NOMO-1 treated with DMSO at 0.1 percent for 48 hours (cell line): ENCODE measurements around the gene CAMK1G.

ENCODE experiments used
- DNase-seq: peaks from one replicate; lab custom pipeline; 2025; ENCODE audit not compliant: unreplicated experiment; lab: John Stamatoyannopoulos, UW

CAMK1G gene

GRCh38 chr1:209657918-209658317 is 74.4 kb downstream of the CAMK1G start:
- DNase-seq = no peak

- DNase-seq = peak; percentile 79
Observed at GRCh38 chr1:209659909-209660308, 76.4 kb downstream of the CAMK1G start.

GRCh38 chr1:209661071-209661470 is 77.6 kb downstream of the CAMK1G start:
- DNase-seq = no peak

GRCh38 chr1:209662879-209663327 is 79.4 kb downstream of the CAMK1G start:
- DNase-seq = no peak
